EH (cell line): ENCODE results near the gene LIPK.
A peak's percentile ranks its signal among the peaks of the same experiment; 100 is the strongest.
"Not testable (repeated sequence)": the region's sequence is repeated elsewhere in the genome, so short reads cannot be mapped to it uniquely, and the experiment has no call there.

Experiments used
- DNase-seq: peaks from one replicate; pipeline ENCODE4 v3.0.0-alpha.2; 2015; ENCODE audit warnings: low read depth

The LIPK gene

GRCh38 chr10:88721392-88721791, 15.3 kb downstream of the LIPK start:
- no peak for DNase-seq

GRCh38 chr10:88725798-88726197, 19.7 kb downstream of the LIPK start:
- no peak for DNase-seq

- peak; percentile 5 for DNase-seq
Observed at GRCh38 chr10:88728107-88728763, 22.2 kb downstream of the LIPK start.

GRCh38 chr10:88730864-88731263, 24.8 kb downstream of the LIPK start:
- DNase-seq, result no peak

GRCh38 chr10:88731296-88731695, 25.2 kb downstream of the LIPK start:
- peak; percentile 7 for DNase-seq

- DNase-seq, result no peak
Observed at GRCh38 chr10:88733215-88733614, 27.2 kb downstream of the LIPK start.

- peak; percentile 25 for DNase-seq
Observed at GRCh38 chr10:88735661-88736060, 29.6 kb downstream of the LIPK start.

- DNase-seq, result not testable (repeated sequence)
Observed at GRCh38 chr10:88741921-88742320, 35.9 kb downstream of the LIPK start.

GRCh38 chr10:88742448-88742847, 36.4 kb downstream of the LIPK start:
- no peak for DNase-seq

- no peak for DNase-seq
Observed at GRCh38 chr10:88744002-88744401, 38.0 kb downstream of the LIPK start.

GRCh38 chr10:88745633-88746032, 39.6 kb downstream of the LIPK start:
- DNase-seq, result no peak

- DNase-seq, result peak; percentile 83
Observed at GRCh38 chr10:88754287-88754686, 48.2 kb downstream of the LIPK start.

GRCh38 chr10:88755753-88756152, 49.7 kb downstream of the LIPK start:
- no peak for DNase-seq

GRCh38 chr10:88756660-88757059, 50.6 kb downstream of the LIPK start:
- DNase-seq, result no peak

GRCh38 chr10:88759366-88760101, 53.5 kb downstream of the LIPK start, which contains the start of gene LIPN:
Gene LIPN, plus strand, starts transcription at chr10:88760020. Its CDS starts 1,386 bp downstream, at chr10:88761406.
- no peak for DNase-seq

GRCh38 chr10:88762906-88763305, 56.9 kb downstream of the LIPK start:
- no peak for DNase-seq

GRCh38 chr10:88763441-88763840, 57.4 kb downstream of the LIPK start:
- peak; percentile 13 for DNase-seq

- no peak for DNase-seq
Observed at GRCh38 chr10:88764110-88764509, 58.1 kb downstream of the LIPK start.

- DNase-seq, result no peak
Observed at GRCh38 chr10:88765816-88766215, 59.8 kb downstream of the LIPK start.

GRCh38 chr10:88769384-88769783, 63.3 kb downstream of the LIPK start:
- no peak for DNase-seq

- no peak for DNase-seq
Observed at GRCh38 chr10:88781206-88781605, 75.2 kb downstream of the LIPK start.

- no peak for DNase-seq
Observed at GRCh38 chr10:88782222-88782621, 76.2 kb downstream of the LIPK start.

- peak; percentile 33 for DNase-seq
Observed at GRCh38 chr10:88783724-88784123, 77.7 kb downstream of the LIPK start.
